Esophagus squamous epithelium (tissue), 4 donors: ENCODE results near the gene FOXO6.

Experiments used
- POLR2A ChIP-seq, 4 donors: fragments of 450-650 bp; IDR thresholded peaks; one replicate each; pipeline ENCODE4 v1.6.1; 2017; ENCODE audit warnings: antibody characterized with exemption in 4 of 4, mild to moderate bottlenecking in 4 of 4, moderate library complexity in 3 of 4
- TF ChIP-seq, protein P1 (sequence below), 6 experiments: fragments of 450-650 bp in 4 of 6; fragments of 200-600 bp in 2 of 6; sonication (generic) in 2 of 6; IDR thresholded peaks; one replicate each; pipeline ENCODE4 v1.5.1; 2016 to 2019; ENCODE audit warnings: antibody characterized with exemption in 6 of 6, mild to moderate bottlenecking in 4 of 6, moderate library complexity in 4 of 6

DNA sequence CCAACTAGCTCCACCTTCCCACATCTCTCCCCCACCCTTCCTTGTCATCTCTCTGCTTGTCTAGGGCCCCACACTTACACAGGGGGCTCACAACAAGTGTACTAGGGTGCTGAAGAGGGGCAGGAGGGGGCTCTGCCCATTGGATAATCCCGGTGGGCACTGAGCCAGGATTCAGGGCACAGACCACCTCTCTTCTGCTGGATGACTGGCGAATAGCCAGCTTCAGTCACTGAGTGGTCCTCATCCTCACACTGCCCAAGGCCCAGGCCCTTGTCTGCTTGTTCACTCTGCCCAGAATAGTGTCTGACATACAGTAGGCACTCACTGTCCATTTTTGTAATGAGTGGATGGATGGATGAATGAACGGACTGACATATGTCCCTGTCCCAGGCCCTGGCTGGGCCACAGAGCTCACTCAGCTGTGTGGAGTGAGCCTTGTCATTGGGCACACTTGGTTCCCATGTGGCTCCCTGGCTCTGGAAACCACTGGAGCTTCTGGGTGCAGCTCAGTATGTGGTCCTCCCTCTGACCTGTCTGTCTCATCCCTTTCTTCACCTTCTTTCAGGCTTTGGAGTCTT is 36.6 kb downstream of the FOXO6 start:
- TF ChIP-seq, protein P1, sequence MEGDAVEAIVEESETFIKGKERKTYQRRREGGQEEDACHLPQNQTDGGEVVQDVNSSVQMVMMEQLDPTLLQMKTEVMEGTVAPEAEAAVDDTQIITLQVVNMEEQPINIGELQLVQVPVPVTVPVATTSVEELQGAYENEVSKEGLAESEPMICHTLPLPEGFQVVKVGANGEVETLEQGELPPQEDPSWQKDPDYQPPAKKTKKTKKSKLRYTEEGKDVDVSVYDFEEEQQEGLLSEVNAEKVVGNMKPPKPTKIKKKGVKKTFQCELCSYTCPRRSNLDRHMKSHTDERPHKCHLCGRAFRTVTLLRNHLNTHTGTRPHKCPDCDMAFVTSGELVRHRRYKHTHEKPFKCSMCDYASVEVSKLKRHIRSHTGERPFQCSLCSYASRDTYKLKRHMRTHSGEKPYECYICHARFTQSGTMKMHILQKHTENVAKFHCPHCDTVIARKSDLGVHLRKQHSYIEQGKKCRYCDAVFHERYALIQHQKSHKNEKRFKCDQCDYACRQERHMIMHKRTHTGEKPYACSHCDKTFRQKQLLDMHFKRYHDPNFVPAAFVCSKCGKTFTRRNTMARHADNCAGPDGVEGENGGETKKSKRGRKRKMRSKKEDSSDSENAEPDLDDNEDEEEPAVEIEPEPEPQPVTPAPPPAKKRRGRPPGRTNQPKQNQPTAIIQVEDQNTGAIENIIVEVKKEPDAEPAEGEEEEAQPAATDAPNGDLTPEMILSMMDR (IDR thresholded peaks at IDR 0.05) = no peak
- no peak for TF ChIP-seq POLR2A (IDR thresholded peaks at IDR 0.05)
